Measurements from ENCODE around the gene SLC39A1. TPM values are rescaled to one million over a fixed set of nuclear protein-coding genes. Genes with fewer than 3 reads are reported as not detected.

The SLC39A1 gene
- total RNA-seq, 1 experiment from 2014 or later: 97.3 TPM

- DNase-seq (ENCODE audit: low spot score): peak; percentile 30
- BruUV-seq (replicated peaks): no TSS peak
- Histone ChIP-seq H3K4me3 (ENCODE audit: low read depth, low read length, poor library complexity, severe bottlenecking) (no peak overlapping the region), H3K27me3 (replicated peaks; ENCODE audit: insufficient read depth, low read depth, low read length, poor library complexity) (no peaks in the 10 kb centered on the region), H3K4me1 (ENCODE audit: insufficient read depth, low read length, poor library complexity, severe bottlenecking) (peaks cover 6% of the 10 kb centered on the region), H3K27ac (ENCODE audit: low read depth, low read length, poor library complexity, severe bottlenecking) (peak overlapping the region; percentile 94), H3K36me3 (ENCODE audit: insufficient read depth, low read length, poor library complexity, severe bottlenecking) (peaks cover 19% of the 10 kb centered on the region), H3K9me3 (ENCODE audit: low read depth, low read length, poor library complexity, severe bottlenecking) (no peaks in the 10 kb centered on the region)
- ChIA-PET POLR2A (ENCODE audit: low non-redundant PET) (interaction anchor here (0.6 kb wide), 1 partner anchor 21 kb away, joined by 4 read pairs; no protein-coding TSS in a partner anchor), CTCF (interaction anchor here (0.6 to 0.7 kb wide), 2 partner anchors 123 to 420 kb away, joined by 5 to 9 read pairs; no protein-coding TSS in a partner anchor)
- TF ChIP-seq EZH2 (IDR thresholded peaks at IDR 0.05; ENCODE audit: borderline replicate concordance, low read depth, low read length, poor library complexity, severe bottlenecking): no peak
- TF ChIP-seq, protein P1, sequence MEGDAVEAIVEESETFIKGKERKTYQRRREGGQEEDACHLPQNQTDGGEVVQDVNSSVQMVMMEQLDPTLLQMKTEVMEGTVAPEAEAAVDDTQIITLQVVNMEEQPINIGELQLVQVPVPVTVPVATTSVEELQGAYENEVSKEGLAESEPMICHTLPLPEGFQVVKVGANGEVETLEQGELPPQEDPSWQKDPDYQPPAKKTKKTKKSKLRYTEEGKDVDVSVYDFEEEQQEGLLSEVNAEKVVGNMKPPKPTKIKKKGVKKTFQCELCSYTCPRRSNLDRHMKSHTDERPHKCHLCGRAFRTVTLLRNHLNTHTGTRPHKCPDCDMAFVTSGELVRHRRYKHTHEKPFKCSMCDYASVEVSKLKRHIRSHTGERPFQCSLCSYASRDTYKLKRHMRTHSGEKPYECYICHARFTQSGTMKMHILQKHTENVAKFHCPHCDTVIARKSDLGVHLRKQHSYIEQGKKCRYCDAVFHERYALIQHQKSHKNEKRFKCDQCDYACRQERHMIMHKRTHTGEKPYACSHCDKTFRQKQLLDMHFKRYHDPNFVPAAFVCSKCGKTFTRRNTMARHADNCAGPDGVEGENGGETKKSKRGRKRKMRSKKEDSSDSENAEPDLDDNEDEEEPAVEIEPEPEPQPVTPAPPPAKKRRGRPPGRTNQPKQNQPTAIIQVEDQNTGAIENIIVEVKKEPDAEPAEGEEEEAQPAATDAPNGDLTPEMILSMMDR (conservative IDR thresholded peaks at IDR 0.05; ENCODE audit: low read depth, low read length): no peak
- intact Hi-C loops (cut with micrococcal nuclease; ENCODE audit: unreplicated experiment): no loop called here
Observed at GRCh38 chr1:153944005-153944826, 19.1 kb downstream of the SLC39A1 start.

GRCh38 chr1:153942766-153943549, 20.4 kb downstream of the SLC39A1 start:
- Histone ChIP-seq H3K9me3 (ENCODE audit: low read depth, low read length, poor library complexity, severe bottlenecking) (no peaks in the 10 kb centered on the region), H3K27me3 (replicated peaks; ENCODE audit: insufficient read depth, low read depth, low read length, poor library complexity) (no peaks in the 10 kb centered on the region), H3K4me1 (ENCODE audit: insufficient read depth, low read length, poor library complexity, severe bottlenecking) (peaks cover 6% of the 10 kb centered on the region), H3K36me3 (ENCODE audit: insufficient read depth, low read length, poor library complexity, severe bottlenecking) (peaks cover 10% of the 10 kb centered on the region), H3K4me3 (ENCODE audit: low read depth, low read length, poor library complexity, severe bottlenecking) (no peak overlapping the region), H3K27ac (ENCODE audit: low read depth, low read length, poor library complexity, severe bottlenecking) (no peak overlapping the region)
- CTCF ChIA-PET: no interaction called here
- POLR2A ChIA-PET (ENCODE audit: low non-redundant PET): interaction anchor here (0.6 kb wide), 1 partner anchor 16 kb away, joined by 3 read pairs; no protein-coding TSS in a partner anchor
- no peak for TF ChIP-seq EZH2 (IDR thresholded peaks at IDR 0.05; ENCODE audit: borderline replicate concordance, low read depth, low read length, poor library complexity, severe bottlenecking)
- TF ChIP-seq, protein P1 (conservative IDR thresholded peaks at IDR 0.05; ENCODE audit: low read depth, low read length): no peak
- no peak for DNase-seq (ENCODE audit: low spot score)
- intact Hi-C loops (cut with micrococcal nuclease; ENCODE audit: unreplicated experiment): no loop called here
- BruUV-seq (replicated peaks): no TSS peak

- no peaks in the 10 kb centered on the region for H3K27me3 ChIP-seq (replicated peaks; ENCODE audit: insufficient read depth, low read depth, low read length, poor library complexity)
- H3K27ac ChIP-seq (ENCODE audit: low read depth, low read length, poor library complexity, severe bottlenecking): no peak overlapping the region
- DNase-seq (ENCODE audit: low spot score): no peak
- no peak overlapping the region for H3K4me3 ChIP-seq (ENCODE audit: low read depth, low read length, poor library complexity, severe bottlenecking)
- no TSS peak for BruUV-seq (replicated peaks)
- no peak for TF ChIP-seq EZH2 (IDR thresholded peaks at IDR 0.05; ENCODE audit: borderline replicate concordance, low read depth, low read length, poor library complexity, severe bottlenecking)
- TF ChIP-seq, protein P1 (conservative IDR thresholded peaks at IDR 0.05; ENCODE audit: low read depth, low read length): no peak
- ChIA-PET CTCF (no interaction called here), POLR2A (ENCODE audit: low non-redundant PET) (interaction anchor here (0.6 kb wide), 1 partner anchor 17 kb away, joined by 3 read pairs; no protein-coding TSS in a partner anchor)
- peaks cover 14% of the 10 kb centered on the region for H3K36me3 ChIP-seq (ENCODE audit: insufficient read depth, low read length, poor library complexity, severe bottlenecking)
- intact Hi-C loops (cut with micrococcal nuclease; ENCODE audit: unreplicated experiment): no loop called here
- H3K9me3 ChIP-seq (ENCODE audit: low read depth, low read length, poor library complexity, severe bottlenecking): no peaks in the 10 kb centered on the region
- peaks cover 6% of the 10 kb centered on the region for H3K4me1 ChIP-seq (ENCODE audit: insufficient read depth, low read length, poor library complexity, severe bottlenecking)
Observed at GRCh38 chr1:153941826-153942725, 21.3 kb downstream of the SLC39A1 start.

Measured in A673 (cell line).